GM18870 (cell line): Measurements from ENCODE around the gene GCN1.
"Not testable (repeated sequence)": the region's sequence is repeated elsewhere in the genome, so short reads cannot be mapped to it uniquely, and the experiment has no call there.

Experiments
- ATAC-seq: cut with Tn5 transposase; IDR thresholded peaks from one replicate; pipeline ENCODE4 v1.9.1; 2021; ENCODE audit warnings: moderate library complexity; ENCODE audit not compliant: unreplicated experiment

The GCN1 gene

GRCh38 chr12:120215766-120216735 lies 21.5 kb upstream of the GCN1 start:
- ATAC-seq, result no peak

GRCh38 chr12:120215357-120215735 lies 20.8 kb upstream of the GCN1 start:
- no peak for ATAC-seq

GRCh38 chr12:120214626-120215356 lies 20.3 kb upstream of the GCN1 start:
- ATAC-seq, result no peak

- no peak for ATAC-seq
These were observed 19.2 kb upstream of the GCN1 start for GRCh38 chr12:120213758-120214157.

- not testable (repeated sequence) for ATAC-seq
These were observed 18.7 kb upstream of the GCN1 start for GRCh38 chr12:120213182-120213581.

GRCh38 chr12:120212301-120212700 lies 17.8 kb upstream of the GCN1 start:
- no peak for ATAC-seq

- ATAC-seq, result no peak
These were observed 17.4 kb upstream of the GCN1 start for GRCh38 chr12:120211904-120212283.

GRCh38 chr12:120211243-120211903 lies 16.9 kb upstream of the GCN1 start:
- no peak for ATAC-seq

GRCh38 chr12:120209851-120210250 lies 15.3 kb upstream of the GCN1 start:
- no peak for ATAC-seq

GRCh38 chr12:120207227-120207626 lies 12.7 kb upstream of the GCN1 start:
- ATAC-seq, result no peak

- not testable (repeated sequence) for ATAC-seq
These were observed 12.3 kb upstream of the GCN1 start for GRCh38 chr12:120206781-120207180.

- ATAC-seq, result no peak
These were observed 11.7 kb upstream of the GCN1 start for GRCh38 chr12:120206228-120206627.

- ATAC-seq, result no peak
These were observed 9.7 kb upstream of the GCN1 start for GRCh38 chr12:120204171-120204570.

- no peak for ATAC-seq
These were observed 5.9 kb upstream of the GCN1 start for GRCh38 chr12:120200364-120200800.

GRCh38 chr12:120199595-120200306 lies 5.2 kb upstream of the GCN1 start:
- ATAC-seq, result no peak

- no peak for ATAC-seq
These were observed 4.5 kb upstream of the GCN1 start for GRCh38 chr12:120199025-120199424.

GRCh38 chr12:120197542-120197887 lies 3.0 kb upstream of the GCN1 start:
- no peak for ATAC-seq

- ATAC-seq, result not testable (repeated sequence)
These were observed 2.5 kb upstream of the GCN1 start for GRCh38 chr12:120196817-120197541.

- ATAC-seq, result no peak
These were observed 1.8 kb upstream of the GCN1 start for GRCh38 chr12:120196363-120196762.

GRCh38 chr12:120194226-120194533 lies 335 bp downstream of the GCN1 start:
- no peak for ATAC-seq
